ENCODE data around the gene MKRN2OS.

DNA sequence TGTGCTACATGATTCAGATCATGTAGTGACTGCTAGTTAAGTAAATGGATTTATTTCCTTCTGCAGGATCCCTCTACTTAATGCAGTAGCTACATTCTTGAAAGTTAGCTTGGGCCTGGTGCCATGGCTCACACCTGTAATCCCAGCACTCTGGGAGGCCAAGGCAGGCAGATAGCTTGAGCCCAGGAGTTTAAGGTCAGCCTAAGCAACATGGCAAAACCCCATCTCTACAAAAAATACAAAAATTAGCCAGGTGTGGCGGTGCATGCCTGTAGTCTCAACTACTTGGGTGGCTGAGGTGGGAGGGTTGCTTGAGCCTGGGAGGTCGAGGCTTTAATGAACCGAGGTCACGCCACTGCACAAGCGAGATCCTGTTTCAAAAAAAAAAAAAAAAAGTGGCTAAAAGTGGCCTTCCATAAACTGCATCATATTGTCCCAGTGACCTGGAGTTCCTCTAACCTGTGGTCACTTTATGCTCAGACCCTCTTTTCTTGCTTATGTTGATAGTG is 39.0 kb downstream of the MKRN2OS start:
- TF ChIP-seq, protein P1, sequence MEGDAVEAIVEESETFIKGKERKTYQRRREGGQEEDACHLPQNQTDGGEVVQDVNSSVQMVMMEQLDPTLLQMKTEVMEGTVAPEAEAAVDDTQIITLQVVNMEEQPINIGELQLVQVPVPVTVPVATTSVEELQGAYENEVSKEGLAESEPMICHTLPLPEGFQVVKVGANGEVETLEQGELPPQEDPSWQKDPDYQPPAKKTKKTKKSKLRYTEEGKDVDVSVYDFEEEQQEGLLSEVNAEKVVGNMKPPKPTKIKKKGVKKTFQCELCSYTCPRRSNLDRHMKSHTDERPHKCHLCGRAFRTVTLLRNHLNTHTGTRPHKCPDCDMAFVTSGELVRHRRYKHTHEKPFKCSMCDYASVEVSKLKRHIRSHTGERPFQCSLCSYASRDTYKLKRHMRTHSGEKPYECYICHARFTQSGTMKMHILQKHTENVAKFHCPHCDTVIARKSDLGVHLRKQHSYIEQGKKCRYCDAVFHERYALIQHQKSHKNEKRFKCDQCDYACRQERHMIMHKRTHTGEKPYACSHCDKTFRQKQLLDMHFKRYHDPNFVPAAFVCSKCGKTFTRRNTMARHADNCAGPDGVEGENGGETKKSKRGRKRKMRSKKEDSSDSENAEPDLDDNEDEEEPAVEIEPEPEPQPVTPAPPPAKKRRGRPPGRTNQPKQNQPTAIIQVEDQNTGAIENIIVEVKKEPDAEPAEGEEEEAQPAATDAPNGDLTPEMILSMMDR (IDR thresholded peaks at IDR 0.05): no peak
- no peak for TF ChIP-seq POLR2A (IDR thresholded peaks at IDR 0.05)

All from body of pancreas (tissue), 4 donors.